Heart left ventricle (tissue), 16 donors: Measurements from ENCODE around the gene SUMO3. TPM values are rescaled to one million over a fixed set of nuclear protein-coding genes. Genes with fewer than 3 reads are reported as not detected.
"Not testable (repeated sequence)": the region's sequence is repeated elsewhere in the genome, so short reads cannot be mapped to it uniquely, and the experiment has no call there.

Experiments used
- ATAC-seq, 4 donors: fragments of 200-7000 bp; cut with Tn5 transposase; one replicate each; pipeline ENCODE4 v1.9.1; 2020 to 2022; ENCODE audit warnings: moderate library complexity in 4 of 4, mild to moderate bottlenecking in 3 of 4, moderate number of reproducible peaks in 1 of 4
- DNase-seq, 5 donors: peaks; one replicate each; pipeline ENCODE4 v3.0.0-alpha.2; 2020
- H3K27ac ChIP-seq, 12 donors: fragments of 200-600 bp; sonication (generic) in 4 of 12; one replicate each; pipeline versions ENCODE4 v1.5.0 to v1.8.0; 2016 to 2022; ENCODE audit warnings: mild to moderate bottlenecking in 2 of 12
- H3K27me3 ChIP-seq, 9 donors: fragments of 200-600 bp; sonication (generic) in 2 of 9; one replicate each; pipeline versions ENCODE4 v1.5.1 to v1.8.0; 2016 to 2022; ENCODE audit warnings: mild to moderate bottlenecking in 3 of 9
- H3K36me3 ChIP-seq, 9 donors: fragments of 200-600 bp; sonication (generic) in 2 of 9; one replicate each; pipeline versions ENCODE4 v1.5.0 to v1.8.0; 2018 to 2022; ENCODE audit warnings: mild to moderate bottlenecking in 2 of 9
- H3K4me1 ChIP-seq, 12 donors: fragments of 200-600 bp; sonication (generic) in 4 of 12; one replicate each; pipeline versions ENCODE4 v1.5.0 to v1.8.0; 2016 to 2022; ENCODE audit warnings: mild to moderate bottlenecking in 3 of 12
- H3K4me3 ChIP-seq, 12 donors: fragments of 200-600 bp; sonication (generic) in 4 of 12; one replicate each; pipeline versions ENCODE4 v1.5.0 to v1.8.0; 2017 to 2022; ENCODE audit warnings: mild to moderate bottlenecking in 9 of 12, moderate library complexity in 4 of 12
- H3K9me3 ChIP-seq, 12 donors: fragments of 200-600 bp; sonication (generic) in 4 of 12; one replicate each; pipeline versions ENCODE4 v1.5.0 to v1.8.0; 2016 to 2022; ENCODE audit warnings: mild to moderate bottlenecking in 1 of 12
- CTCF ChIP-seq, 12 donors: fragments of 200-600 bp; sonication (generic) in 4 of 12; IDR thresholded peaks; one replicate each; pipeline versions ENCODE4 v1.5.0 to v1.8.0; 2018 to 2022; ENCODE audit warnings: antibody characterized with exemption in 12 of 12, mild to moderate bottlenecking in 5 of 12
- POLR2A ChIP-seq, 2 donors: fragments of 450-650 bp; IDR thresholded peaks; one replicate each; pipeline ENCODE4 v1.6.1; 2017; ENCODE audit warnings: antibody characterized with exemption in 2 of 2, mild to moderate bottlenecking in 2 of 2, moderate library complexity in 2 of 2
- WGBS, 4 donors: extraction: QIAGEN DNeasy Blood & Tissue Kit in 2 of 4; methylation state at CpG; one replicate each; pipeline versions ENCODE4 v1.1.5 to v1.1.7; 2013 to 2018; 5-methylcytosine and 5-hydroxymethylcytosine counted together
- intact Hi-C, 10 donors: fragments of 100-400 bp; cut with DNase I; formaldehyde crosslinking; loops; one replicate each; pipeline versions ENCODE4 v1.11.1 to v1.14.2; 2022
- polyA plus RNA-seq, 2 donors: library from polyadenylated mRNA; stranded (reverse); fragments of 200-250 nt; gene quantifications; one replicate each; pipeline ENCODE4 v1.2.3, GENCODE V29; 2013
- total RNA-seq, 9 donors: library from RNA; depleted of rRNA in 2 of 9; stranded (reverse); fragments of >200 nt in 2 of 9; fragmentation: NEBNext Ultra II Directional in 3 of 9; extraction: Animal tissue kit (Norgen Biotek cat#: 25700) in 3 of 9; gene quantifications; one replicate each; pipeline versions ENCODE4 v1.1.0 to v1.2.4, GENCODE V29; 2016 to 2023
- donor health status: ischemic (EF 13 %, LVEDD 7.1; RV severe dilation, severe dysfunction).
- donor health status: healthy with polysubstance abuse.
- donor health status: DM: no; HTN: yes; CAD: no.
- donor health status: DM: no; HTN: no; CAD: no.
- donor health status: ischemic (EF 25% LVEDD 6.9; RV normal size, moderate dysfunction).
- donor health status: ischemic (EF 25% LVEDD 5.7; RV mildly dilated, moderate dysfunction).
- donor health status: healthy.
- donor health status: DM: yes; HTN: yes; CAD: no.
- donor health status: ischemic (EF 35%, LVEDD 5.7; RV mildly dilated, moderate dysfunction).
- donor health status: nonischemic (EF 11% LVEDD 7.7; RV severe dilation, severe dysfunction).
- donor health status: DM: yes; HTN: yes; CAD: no.
- donor health status: PGD.
- donor health status: ischemic (EF 29% LVEDD 5.4; RV normal size, mild dysfunction).
- donor health status: nonischemic (EF 23%, LVEDD 6.1; RV moderate dilation, normal function).

SUMO3 gene
- total and polyA plus RNA-seq, 11 donors: 22.0 to 108 (median 78.1) TPM

DNA sequence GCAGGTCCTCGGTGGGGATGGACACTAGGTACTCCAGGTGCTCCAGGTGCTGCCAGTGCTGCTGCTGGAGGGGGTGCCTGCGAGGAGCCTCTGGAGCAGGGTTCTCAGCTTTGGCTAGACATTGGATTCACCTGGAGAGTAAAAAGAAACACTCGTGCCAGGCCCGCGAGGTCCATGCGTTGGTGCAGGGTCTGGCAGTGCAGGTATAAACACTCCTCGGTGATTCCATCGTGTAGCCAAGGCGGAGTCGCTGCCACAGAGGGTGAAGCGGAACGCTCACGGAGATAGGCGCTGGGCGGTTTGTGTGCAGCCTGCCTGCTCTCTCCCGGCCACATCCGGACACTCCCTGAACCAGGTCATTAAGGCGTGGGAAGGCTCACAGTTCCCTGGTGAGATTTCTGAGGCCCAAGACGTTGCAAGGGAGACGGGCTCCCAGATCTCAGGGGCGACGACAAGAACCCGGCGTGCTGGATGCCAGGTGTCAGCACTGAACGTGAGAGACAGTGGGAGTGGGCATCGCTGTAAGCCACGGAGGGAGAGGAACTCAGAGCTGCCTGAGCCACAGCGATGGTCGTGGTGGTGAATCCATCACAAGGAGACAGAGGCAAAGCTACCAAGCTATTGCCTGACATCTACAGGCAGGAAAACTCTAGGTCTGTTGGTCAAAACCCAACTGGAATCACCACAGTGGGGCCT is 17.2 kb upstream of the SUMO3 start:
- ATAC-seq: no peak
- DNase-seq: no peak
- no peaks in the 10 kb centered on the region for H3K9me3 ChIP-seq
- H3K27ac ChIP-seq: no peak overlapping the region
- no peak overlapping the region for H3K4me3 ChIP-seq
- intact Hi-C loops: no loop called here
- TF ChIP-seq POLR2A (IDR thresholded peaks at IDR 0.05) (no peak), CTCF (IDR thresholded peaks at IDR 0.05) (no peak)
- H3K36me3 ChIP-seq: no peaks in the 10 kb centered on the region
- H3K27me3 ChIP-seq: no peaks in the 10 kb centered on the region
- 82 to 88% (median 85%) methylated on average over 29 of the region's 29 CpGs for WGBS, 4 donors
- H3K4me1 ChIP-seq: peaks cover 0 to 8% (median 5%) of the 10 kb centered on the region in 12 donors

DNA sequence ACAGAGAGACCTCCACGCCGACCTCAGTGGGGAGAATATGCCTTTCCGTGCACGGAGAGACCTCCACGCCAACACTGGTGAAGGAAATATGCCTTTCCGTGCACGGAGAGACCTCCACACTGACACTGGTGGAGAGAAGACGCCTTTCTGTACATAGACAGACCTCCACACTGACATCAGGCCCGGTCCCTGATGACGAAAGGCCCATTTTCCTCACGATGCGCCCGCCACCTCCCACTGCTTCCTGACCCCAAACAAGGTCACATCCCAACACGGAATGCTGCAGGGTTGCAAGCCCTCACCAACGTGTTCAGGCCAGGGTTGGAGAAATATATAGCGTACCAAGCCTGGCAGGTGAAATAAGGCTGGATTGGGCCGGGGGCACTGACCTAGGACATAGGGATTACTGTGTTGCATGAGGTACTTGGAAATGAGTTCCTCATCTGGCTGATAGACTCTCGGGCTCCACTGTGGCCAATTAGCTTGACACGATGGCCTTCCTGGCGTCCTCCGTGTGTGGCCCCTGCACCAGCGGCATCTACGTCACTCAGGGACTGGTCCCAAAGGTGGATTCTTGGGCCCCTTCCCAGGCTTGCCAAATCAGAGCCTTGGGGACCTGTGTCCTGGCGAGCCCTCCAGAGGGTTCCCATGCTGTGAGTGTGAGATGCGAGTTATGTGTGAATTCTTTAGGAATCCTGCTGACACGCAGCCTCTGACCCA is 16.5 kb upstream of the SUMO3 start:
- no peak for TF ChIP-seq POLR2A (IDR thresholded peaks at IDR 0.05)
- no peak for TF ChIP-seq CTCF (IDR thresholded peaks at IDR 0.05)
- H3K36me3 ChIP-seq: no peaks in the 10 kb centered on the region
- no peaks in the 10 kb centered on the region for H3K9me3 ChIP-seq
- ATAC-seq (no peak), DNase-seq (no peak)
- intact Hi-C loops: no loop called here
- H3K27ac ChIP-seq: no peak overlapping the region
- H3K27me3 ChIP-seq: no peaks in the 10 kb centered on the region
- H3K4me3 ChIP-seq: no peak overlapping the region
- WGBS, 4 donors: 80 to 87% (median 86%) methylated on average over 26 of the region's 26 CpGs
- peaks cover 0 to 8% (median 5%) of the 10 kb centered on the region in 12 donors for H3K4me1 ChIP-seq

GRCh38 chr21:44833663-44834062 is 15.8 kb upstream of the SUMO3 start:
- Histone ChIP-seq H3K9me3 (peaks cover 0 to 6% (median 3%) of the 10 kb centered on the region in 12 donors), H3K36me3 (no peaks in the 10 kb centered on the region), H3K4me1 (peaks cover 0 to 8% (median 5%) of the 10 kb centered on the region in 12 donors), H3K27me3 (no peaks in the 10 kb centered on the region), H3K27ac (no peak overlapping the region), H3K4me3 (no peak overlapping the region)
- no peak for TF ChIP-seq POLR2A (IDR thresholded peaks at IDR 0.05)
- no peak for TF ChIP-seq CTCF (IDR thresholded peaks at IDR 0.05)
- ATAC-seq (no peak), DNase-seq (no peak)
- WGBS, 4 donors: 82 to 89% (median 86%) methylated on average over 5 of the region's 5 CpGs
- intact Hi-C loops: no loop called here

DNA sequence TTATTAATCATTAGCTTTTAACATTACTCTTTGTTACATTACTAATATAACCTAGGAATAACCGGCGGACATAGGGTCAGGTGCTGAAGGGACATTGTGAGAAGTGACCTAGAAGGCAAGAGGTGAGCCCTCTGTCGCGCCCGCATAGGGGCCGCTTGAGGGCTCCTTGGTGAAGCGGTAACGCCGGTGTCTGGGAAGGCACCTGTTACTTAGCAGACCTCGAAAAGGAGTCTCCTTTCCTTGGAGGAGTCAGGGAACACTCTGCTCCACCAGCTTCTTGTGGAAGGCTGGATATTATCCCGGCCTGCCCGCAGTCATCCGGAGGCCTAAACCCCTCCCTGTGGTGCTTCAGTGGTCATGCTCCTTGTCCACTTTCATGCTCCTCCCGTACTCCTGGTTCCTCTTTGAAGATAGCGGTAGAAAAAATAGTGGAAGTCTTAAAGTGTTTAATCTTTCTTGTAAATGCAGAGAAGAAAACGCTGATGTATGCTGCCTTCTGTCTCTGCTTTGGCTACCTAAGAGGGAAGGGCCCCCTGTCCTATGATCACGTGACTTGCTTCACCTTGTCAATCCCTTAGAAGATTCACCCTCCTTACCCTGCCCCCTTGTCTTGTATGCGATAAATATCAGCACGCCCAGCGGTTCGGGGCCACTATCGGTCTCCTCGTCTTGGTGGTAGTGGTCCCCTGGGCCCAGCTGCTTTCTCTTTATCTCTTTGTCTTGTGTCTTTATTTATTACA is 14.8 kb upstream of the SUMO3 start:
- 87 to 90% (median 89%) methylated on average over 22 to 23 of the region's 23 CpGs for WGBS, 4 donors
- not testable (repeated sequence) for ATAC-seq
- peaks cover 0 to 16% (median 10%) of the 10 kb centered on the region in 12 donors for H3K9me3 ChIP-seq

More for the DNA sequence above, 14.8 kb upstream of the SUMO3 start:
- DNase-seq, H3K27ac ChIP-seq, H3K27me3 ChIP-seq, H3K4me3 ChIP-seq, H3K4me1 ChIP-seq, intact Hi-C loops, H3K36me3 ChIP-seq: not testable (repeated sequence)
